H1 (cell line): ENCODE measurements around the gene NRXN3. TPM values are rescaled to one million over a fixed set of nuclear protein-coding genes. Genes with fewer than 3 reads are reported as not detected.

ENCODE experiments used
- CREB1 ChIP-seq: IDR thresholded peaks from 2 replicates; pipeline ENCODE4 v1.6.1; 2012; ENCODE audit warnings: inconsistent platforms
- SP2 ChIP-seq: IDR thresholded peaks from 2 replicates; pipeline ENCODE4 v1.6.1; 2012; ENCODE audit warnings: mild to moderate bottlenecking, low read length, inconsistent platforms
- polyA plus RNA-seq, 7 experiments: library from polyadenylated mRNA; depleted of rRNA in 3 of 7; stranded (reverse) in 5 of 7; unstranded in 2 of 7; fragments of >200 nt in 5 of 7; fragments of 200-250 nt in 2 of 7; gene quantifications; 1 replicate in 5 of 7; 2 replicates in 1 of 7; 4 replicates in 1 of 7; pipeline versions ENCODE4 v1.2.1 to v1.2.3, GENCODE V29; 2011 to 2013; ENCODE audit warnings: missing spikeins in 2 of 7, mixed read lengths in 2 of 7
- total RNA-seq: library from RNA; stranded (reverse); fragmentation: NEBNext Ultra II Directional; extraction: Animal tissue kit (Norgen Biotek cat#: 25700); gene quantifications from 2 replicates; pipeline ENCODE4 v1.2.1, GENCODE V29; 2021
- TF ChIP-seq, protein P1 (sequence below): IDR thresholded peaks from 2 replicates; pipeline ENCODE4 v1.6.1; 2011; ENCODE audit warnings: low read length, improper control_type of control experiment

The NRXN3 gene
- total and polyA plus RNA-seq, 2 of the 8 experiments (the other 6 are each of a cell fraction or from before 2014, with no cell fraction given) = 2.6 to 4.1 TPM

DNA sequence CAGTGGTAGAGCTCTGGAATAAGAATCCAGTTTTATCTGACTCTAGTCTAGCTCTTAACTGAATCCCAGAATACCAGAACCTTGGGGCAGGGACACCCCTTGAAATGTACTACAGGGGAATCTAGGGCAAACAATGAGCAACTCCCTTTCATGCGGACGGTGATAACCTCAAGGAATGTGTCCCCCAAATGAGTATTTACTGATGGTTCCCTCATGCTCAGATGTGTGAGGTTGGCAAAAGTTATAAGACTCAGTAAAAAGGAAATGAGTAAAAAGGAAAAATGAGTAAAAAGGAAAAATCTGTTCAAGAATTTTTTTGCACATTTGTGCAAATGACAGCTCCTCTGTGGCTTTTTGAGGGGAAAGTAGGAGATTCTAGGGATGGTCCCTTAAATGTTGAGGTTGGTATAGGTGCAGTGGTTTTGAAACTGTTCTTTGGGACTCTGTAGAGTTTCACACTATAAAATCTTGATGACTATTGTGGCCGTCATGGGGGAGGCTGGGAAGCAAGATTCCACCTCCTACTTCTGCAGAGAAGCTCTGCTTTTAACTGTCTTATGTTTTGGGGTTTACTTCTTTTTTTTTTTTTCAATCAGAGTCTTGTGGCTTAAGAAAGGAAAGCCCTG is 58.6 kb downstream of the NRXN3 start (continued):
- TF ChIP-seq CREB1 (no peak), SP2 (no peak)
- TF ChIP-seq, protein P1, sequence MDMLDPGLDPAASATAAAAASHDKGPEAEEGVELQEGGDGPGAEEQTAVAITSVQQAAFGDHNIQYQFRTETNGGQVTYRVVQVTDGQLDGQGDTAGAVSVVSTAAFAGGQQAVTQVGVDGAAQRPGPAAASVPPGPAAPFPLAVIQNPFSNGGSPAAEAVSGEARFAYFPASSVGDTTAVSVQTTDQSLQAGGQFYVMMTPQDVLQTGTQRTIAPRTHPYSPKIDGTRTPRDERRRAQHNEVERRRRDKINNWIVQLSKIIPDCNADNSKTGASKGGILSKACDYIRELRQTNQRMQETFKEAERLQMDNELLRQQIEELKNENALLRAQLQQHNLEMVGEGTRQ = no peak
